ENCODE results near the gene ZBP1.

Gene ZBP1

DNA sequence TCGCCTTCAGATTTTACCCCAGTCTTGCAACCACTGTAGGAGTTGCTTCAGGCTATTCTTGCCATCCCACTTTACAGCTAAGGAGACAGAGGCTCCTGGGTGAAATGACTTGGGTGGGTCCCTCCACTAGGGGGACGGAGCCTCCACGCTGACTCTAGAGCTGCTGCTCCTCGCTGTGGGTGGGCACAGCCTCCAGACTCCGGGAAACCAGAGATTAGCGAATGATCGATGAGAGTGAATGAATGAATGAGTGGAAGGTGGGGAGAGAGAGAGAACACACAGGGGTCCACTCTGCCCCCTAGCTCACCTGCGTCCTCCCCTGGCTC, 10.4 kb downstream of the ZBP1 start:
- no peak for DNase-seq (ENCODE audit: extremely low read depth, low read depth)
- TF ChIP-seq, protein P1, sequence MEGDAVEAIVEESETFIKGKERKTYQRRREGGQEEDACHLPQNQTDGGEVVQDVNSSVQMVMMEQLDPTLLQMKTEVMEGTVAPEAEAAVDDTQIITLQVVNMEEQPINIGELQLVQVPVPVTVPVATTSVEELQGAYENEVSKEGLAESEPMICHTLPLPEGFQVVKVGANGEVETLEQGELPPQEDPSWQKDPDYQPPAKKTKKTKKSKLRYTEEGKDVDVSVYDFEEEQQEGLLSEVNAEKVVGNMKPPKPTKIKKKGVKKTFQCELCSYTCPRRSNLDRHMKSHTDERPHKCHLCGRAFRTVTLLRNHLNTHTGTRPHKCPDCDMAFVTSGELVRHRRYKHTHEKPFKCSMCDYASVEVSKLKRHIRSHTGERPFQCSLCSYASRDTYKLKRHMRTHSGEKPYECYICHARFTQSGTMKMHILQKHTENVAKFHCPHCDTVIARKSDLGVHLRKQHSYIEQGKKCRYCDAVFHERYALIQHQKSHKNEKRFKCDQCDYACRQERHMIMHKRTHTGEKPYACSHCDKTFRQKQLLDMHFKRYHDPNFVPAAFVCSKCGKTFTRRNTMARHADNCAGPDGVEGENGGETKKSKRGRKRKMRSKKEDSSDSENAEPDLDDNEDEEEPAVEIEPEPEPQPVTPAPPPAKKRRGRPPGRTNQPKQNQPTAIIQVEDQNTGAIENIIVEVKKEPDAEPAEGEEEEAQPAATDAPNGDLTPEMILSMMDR (IDR thresholded peaks at IDR 0.05; ENCODE audit: low read depth, low read length): no peak

DNA sequence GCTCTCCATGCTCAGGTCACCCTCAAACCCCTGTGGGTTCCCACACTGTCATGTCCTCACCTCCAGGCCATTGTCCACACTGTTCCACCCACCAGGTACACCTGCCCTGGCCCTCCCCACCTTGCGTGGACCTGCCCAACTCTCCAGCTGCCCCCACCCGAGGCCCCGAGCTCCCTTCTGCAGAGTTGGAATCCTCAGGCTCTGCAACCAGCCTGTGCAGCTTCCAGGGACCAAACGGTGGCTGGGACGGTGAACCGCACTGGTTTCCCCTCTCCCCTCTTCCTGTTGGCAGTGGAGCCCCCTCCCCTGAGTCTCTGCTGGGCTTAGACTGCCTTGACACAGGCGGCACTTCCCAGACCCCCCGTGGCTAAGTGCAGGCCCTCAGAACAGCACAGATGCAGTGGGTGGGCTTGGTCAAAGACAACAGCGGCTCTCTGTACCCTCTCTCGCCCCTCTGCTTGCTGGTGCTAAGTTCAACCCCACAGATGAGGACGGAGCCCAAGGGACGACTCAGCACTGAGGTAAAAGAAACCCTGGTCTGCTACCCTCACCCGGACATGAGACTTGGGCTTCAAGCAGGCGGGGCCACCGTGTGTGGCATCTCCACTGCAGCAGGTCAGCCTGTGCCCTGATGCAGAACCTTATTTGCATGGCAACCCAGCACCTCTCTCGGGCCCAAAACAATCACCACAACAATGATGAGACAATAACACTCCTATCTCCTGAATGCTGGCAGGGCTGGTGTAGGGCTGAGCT, 11.0 kb downstream of the ZBP1 start:
- TF ChIP-seq, protein P1 (IDR thresholded peaks at IDR 0.05; ENCODE audit: low read depth, low read length): no peak
- no peak for DNase-seq (ENCODE audit: extremely low read depth, low read depth)

DNA sequence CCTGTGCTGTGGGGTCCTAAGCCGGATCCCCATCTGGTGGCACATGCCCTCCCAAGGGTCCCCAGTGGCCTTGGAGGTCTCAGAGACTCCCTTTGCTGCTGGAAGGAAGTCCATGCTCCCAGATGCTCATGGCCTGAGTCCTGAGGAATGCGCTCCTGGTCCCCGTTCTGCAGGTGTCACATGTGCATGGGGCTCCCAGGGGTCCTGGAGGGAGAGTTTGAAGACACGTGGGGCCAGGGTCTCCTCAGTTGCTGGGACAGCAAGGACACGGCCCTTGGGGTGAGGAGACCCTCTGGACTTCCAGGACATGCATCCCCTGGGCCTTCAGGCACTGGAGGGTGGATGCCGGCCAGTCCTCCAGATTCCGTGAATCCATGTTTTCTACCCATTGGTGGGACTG, 11.7 kb downstream of the ZBP1 start:
- TF ChIP-seq, protein P1 (IDR thresholded peaks at IDR 0.05; ENCODE audit: low read depth, low read length): no peak

DNA sequence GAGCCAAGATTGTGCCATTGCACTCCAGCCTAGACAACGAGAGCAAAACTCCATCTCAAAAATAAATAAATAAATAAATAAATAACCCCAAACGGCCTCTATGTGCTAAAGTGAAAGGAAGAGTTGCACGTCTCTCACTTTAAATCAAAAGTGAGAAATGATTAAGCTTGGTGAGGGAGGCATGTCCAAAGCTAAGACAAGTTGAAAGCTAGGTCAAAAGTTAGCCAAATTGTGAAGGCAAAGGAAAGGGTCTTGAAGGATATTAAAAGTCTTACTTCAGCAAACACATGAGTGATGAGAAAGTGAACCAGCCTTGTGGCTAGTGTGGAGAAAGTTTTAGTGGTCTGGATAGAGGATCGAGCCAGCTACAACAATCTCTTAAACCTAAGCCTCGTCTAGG, 14.3 kb downstream of the ZBP1 start:
- no peak for DNase-seq (ENCODE audit: extremely low read depth, low read depth)
- TF ChIP-seq, protein P1 (IDR thresholded peaks at IDR 0.05; ENCODE audit: low read depth, low read length): no peak

More for the DNA sequence above, 11.7 kb downstream of the ZBP1 start:
- no peak for DNase-seq (ENCODE audit: extremely low read depth, low read depth)

DNA sequence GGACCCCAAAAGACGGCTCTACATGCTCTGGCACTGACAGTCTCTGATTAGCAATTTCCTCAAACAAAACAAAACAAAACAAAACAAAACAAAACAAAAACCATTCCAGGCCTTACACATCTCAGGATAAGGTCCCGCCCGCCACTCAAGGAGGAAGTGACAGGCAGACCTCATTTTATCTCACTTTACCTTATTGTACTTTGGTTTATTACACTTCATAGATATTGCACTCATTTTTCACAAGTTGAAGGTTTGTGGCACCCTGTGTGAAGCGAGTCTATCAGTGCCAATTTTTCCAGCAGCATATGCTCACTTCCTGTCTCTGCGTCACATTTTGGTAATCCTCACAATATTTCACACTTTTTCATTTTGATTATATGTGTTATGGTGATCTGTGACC, 15.2 kb downstream of the ZBP1 start:
- no peak for DNase-seq (ENCODE audit: extremely low read depth, low read depth)
- TF ChIP-seq, protein P1 (IDR thresholded peaks at IDR 0.05; ENCODE audit: low read depth, low read length): no peak

DNA sequence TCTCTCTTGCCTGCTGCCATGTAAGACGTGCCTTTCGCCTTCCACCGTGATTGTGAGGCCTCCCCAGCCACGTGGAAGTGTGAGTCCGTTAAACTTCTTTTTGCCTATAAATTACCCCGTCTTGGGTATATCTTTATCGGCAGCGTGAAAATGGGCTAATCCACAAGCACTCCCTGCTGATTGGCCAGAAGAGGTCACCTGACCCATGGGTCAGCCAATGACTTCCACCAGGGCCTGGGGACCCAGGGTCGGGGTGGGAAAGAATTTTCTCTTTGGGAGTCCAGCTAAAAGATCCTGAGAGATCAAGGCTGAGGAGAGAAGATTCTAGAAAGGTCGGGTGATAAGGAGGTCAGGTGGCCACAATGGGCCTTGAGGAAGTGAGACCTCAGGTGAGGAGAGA, 17.1 kb downstream of the ZBP1 start:
- DNase-seq (ENCODE audit: extremely low read depth, low read depth): no peak

DNA sequence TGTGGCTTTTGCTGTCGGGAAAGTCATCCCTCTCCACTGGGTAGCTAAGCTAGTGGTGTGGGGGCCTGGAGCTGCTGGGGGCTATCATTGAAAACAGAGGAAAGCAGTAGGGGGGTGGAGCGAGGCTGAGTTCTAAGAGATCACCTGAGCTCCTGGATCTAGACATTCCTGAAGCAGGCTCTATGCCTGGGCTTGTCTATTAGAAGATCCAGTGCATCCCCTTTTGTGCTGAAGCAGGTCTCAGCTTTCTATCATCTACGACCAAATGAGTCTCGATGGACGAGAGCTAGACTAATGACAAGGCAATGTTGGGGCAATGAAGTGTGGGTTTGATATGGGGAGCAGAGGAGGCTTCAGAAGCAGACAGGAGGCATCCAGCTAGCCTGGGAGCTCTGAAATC, 18.5 kb downstream of the ZBP1 start:
- no peak for DNase-seq (ENCODE audit: extremely low read depth, low read depth)
- TF ChIP-seq, protein P1 (IDR thresholded peaks at IDR 0.05; ENCODE audit: low read depth, low read length): no peak

More for the DNA sequence above, 17.1 kb downstream of the ZBP1 start:
- TF ChIP-seq, protein P1 (IDR thresholded peaks at IDR 0.05; ENCODE audit: low read depth, low read length): no peak
